Measurements from ENCODE around the gene MAPRE3.
A peak's percentile ranks its signal among the peaks of the same experiment; 100 is the strongest.

Gene MAPRE3

DNA sequence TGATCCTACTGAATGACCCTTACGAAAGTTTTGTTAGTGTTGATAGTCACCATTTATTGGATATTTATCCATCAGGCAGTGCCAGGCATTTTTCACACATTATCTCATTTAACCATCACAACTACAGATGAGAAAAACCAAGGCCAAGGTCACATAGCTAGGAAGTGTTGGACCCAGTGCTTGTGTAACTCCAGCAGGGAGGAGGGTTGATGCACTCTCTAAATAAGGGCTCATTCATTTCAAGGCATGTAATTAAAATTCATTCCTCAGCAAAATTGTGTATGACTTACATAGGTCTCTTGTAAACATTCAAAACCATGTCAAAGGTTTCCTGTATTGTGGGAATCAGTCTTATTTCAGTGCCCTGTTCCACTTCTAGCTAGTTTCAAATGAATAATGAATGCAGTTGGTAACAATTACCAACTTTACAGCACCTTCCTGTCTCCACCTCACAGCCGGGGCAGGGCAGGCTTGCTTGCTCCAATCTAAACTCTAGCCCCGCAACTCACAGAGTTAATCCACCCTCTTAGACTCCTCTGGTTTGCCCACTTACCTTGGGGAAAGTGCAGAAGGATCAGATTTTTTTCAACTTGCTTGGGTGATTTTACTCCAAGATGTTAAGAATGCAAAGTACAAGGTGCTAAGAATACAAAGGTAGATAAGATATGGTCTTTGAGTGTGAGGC is 5.8 kb upstream of the MAPRE3 start:
- no peak for DNase-seq (ENCODE audit: low spot score)
- no peak overlapping the region for H3K27ac ChIP-seq
- TF ChIP-seq, protein P1, sequence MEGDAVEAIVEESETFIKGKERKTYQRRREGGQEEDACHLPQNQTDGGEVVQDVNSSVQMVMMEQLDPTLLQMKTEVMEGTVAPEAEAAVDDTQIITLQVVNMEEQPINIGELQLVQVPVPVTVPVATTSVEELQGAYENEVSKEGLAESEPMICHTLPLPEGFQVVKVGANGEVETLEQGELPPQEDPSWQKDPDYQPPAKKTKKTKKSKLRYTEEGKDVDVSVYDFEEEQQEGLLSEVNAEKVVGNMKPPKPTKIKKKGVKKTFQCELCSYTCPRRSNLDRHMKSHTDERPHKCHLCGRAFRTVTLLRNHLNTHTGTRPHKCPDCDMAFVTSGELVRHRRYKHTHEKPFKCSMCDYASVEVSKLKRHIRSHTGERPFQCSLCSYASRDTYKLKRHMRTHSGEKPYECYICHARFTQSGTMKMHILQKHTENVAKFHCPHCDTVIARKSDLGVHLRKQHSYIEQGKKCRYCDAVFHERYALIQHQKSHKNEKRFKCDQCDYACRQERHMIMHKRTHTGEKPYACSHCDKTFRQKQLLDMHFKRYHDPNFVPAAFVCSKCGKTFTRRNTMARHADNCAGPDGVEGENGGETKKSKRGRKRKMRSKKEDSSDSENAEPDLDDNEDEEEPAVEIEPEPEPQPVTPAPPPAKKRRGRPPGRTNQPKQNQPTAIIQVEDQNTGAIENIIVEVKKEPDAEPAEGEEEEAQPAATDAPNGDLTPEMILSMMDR (IDR thresholded peaks at IDR 0.05) = no peak
- H3K4me3 ChIP-seq = no peak overlapping the region

DNA sequence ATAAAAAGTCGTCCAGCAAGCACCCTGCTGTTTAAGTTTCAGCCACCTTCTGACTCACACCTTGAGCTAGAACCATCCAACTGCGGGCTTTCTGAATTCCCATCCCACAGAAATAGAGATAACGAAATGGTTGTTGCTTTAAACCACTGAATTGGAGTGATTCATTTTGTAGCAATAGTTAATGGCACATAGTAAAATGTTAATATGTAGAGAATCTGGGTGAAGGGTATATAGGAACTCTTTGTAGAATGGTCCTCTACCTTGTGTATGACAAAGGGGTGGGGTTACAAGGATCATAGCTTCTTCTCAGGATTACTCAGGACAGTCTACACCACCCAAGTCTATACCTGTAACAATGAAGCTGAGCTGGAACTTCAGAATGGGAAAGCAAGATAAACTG is 2.4 kb upstream of the MAPRE3 start:
- DNase-seq (ENCODE audit: low spot score) = no peak
- Histone ChIP-seq H3K4me3 (no peak overlapping the region), H3K27ac (no peak overlapping the region)
- TF ChIP-seq, protein P1 (IDR thresholded peaks at IDR 0.05) = no peak

DNA sequence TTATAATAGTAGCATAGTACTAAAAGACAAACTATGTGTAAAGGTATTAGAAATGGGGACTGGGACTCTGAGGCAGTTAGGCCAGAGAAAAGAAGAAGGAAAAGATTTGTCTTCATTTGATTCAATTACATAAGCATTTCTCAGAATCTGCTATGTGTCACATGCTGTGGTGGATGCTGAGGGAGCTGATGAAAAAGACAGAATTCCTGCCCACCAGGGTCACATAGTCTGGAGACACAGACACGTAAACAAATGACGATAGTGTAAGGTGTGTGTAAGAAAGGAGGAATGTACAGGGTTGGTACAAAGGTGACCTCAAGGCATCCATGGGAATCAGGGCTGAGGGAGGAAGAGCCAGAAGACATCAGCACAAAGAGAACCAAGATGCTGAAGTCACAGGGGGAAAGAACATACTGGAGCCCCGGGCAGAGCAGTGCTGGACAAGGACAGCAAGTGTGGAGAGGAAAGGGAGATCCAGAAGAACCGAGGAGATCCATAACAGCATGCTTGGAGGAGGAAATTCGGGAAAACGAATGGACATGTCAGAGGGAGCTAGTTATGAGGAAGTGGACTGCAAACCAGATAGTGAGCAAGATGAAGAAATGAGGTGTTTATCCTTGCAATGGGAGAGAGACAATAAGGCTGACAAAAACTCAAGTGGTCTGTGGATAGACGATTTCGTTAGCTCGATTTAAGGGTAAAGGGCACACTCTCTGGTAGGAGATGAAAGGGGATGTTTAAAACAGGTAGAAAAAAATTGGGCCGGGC is 1.2 kb upstream of the MAPRE3 start:
- Histone ChIP-seq H3K27ac (no peak overlapping the region), H3K4me3 (no peak overlapping the region)

DNA sequence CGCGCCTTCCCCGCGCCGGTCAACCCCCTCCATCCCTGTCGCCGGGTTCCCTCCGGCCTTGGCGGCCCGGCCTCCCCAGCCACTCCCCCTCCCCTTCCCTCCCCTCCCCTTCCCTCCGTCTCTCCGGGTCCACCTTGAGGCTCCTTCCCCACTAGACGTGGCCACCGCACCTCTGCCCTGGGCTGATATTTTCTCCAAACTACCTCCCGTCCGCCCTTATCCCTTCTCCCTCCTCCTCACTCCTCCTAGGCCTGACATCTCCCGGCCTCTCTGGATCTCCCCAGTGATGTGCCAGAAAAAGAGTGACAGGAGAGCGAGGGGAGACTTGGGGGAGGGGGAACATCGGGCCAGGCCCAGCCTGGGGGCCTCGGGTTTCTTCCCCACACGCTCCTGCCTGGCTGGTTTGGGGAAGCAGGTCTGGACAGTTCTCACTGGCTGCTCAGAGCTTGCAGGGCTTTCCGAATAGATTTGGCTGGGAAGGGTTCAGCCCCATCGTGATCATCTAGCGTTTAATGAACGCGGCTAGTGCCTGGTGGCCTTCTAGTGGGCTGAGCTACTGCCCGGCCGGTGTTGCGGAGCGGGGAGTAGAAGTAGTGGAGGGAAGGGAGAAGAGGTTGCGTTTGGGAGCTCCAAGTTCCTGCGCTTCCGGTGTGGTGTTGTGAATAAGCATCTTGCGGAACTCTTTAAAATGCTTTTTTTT is 641 bp downstream of the MAPRE3 start:
- Histone ChIP-seq H3K27ac (peak overlapping the region; percentile 71 to 86), H3K4me3 (peak overlapping the region; percentile 91)
- no peak for DNase-seq (ENCODE audit: low spot score)
- TF ChIP-seq, protein P1 (IDR thresholded peaks at IDR 0.05) = no peak

More for the DNA sequence above, 1.2 kb upstream of the MAPRE3 start:
- TF ChIP-seq, protein P1 (IDR thresholded peaks at IDR 0.05) = no peak
- no peak for DNase-seq (ENCODE audit: low spot score)

DNA sequence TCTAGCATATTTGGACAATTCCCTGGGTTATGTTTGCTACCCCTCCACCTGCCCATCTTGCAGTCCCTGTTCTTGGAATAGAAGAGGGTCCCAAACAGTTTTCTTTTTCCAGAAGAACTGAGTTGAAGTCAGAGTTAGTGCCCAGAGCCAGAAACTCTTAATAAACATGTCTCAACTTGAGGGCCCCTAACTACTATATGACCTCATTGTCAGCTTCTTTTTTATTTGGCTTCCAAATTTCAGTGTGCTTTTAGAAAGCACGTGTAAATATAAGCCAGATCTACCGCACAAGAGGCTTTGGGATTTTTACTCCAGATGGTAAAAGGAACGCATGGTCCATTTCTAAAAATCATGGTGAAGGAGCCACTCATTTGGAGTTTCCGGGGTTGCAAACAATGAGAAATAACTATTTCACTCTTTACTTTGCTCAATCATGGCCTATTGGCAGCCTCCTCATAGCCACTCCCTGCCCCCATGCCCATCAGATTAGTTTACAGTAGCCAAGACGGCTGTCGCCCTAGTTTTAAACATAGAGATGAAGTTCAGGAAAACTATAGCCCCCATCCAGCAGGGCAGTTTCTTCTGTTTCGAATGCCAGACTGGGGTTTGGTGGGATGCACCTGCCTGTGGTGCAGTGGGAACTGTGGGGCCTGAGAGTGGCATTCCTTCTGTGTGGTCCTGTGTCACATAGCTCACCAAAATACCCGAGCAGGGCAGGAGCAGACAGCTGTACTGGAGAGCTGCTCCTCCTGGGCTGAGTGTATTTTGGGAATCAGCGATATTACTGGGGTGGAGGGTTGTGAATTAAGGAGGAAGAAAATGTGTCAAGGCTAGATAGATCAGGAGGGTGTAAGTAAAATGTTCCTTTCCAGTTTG is 1.7 kb downstream of the MAPRE3 start:
- Histone ChIP-seq H3K4me3 (peak overlapping the region; percentile 91), H3K27ac (no peak overlapping the region)
- DNase-seq (ENCODE audit: low spot score) = no peak
- TF ChIP-seq, protein P1 (IDR thresholded peaks at IDR 0.05) = no peak

DNA sequence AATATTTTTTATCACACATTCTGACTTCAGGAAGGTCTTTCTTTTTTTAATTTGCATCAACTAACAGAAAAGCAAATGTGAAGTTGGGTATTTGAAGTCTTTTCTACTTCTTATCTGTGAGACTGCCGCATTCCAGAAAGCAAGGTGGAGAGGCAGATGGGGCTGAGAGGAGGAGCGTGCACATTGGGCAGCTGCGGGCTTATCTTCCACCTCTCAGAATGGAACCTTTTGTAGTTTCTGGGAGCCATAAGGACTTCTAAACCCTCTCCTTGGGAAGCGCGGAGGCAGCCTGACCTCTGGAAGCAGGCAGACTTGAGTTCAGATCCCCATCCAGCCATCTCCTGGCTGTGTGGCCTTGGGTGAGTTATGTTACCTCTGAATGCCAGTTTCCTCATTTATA is 3.9 kb downstream of the MAPRE3 start:
- Histone ChIP-seq H3K4me3 (no peak overlapping the region), H3K27ac (no peak overlapping the region)
- TF ChIP-seq, protein P1 (IDR thresholded peaks at IDR 0.05) = no peak
- no peak for DNase-seq (ENCODE audit: low spot score)
